GM21528 (cell line): Measurements from ENCODE around the gene PCDHB6.
"Not testable (repeated sequence)": the region's sequence is repeated elsewhere in the genome, so short reads cannot be mapped to it uniquely, and the experiment has no call there.

ENCODE experiments used
- ATAC-seq: cut with Tn5 transposase; IDR thresholded peaks from one replicate; pipeline ENCODE4 v1.9.1; 2021; ENCODE audit warnings: mild to moderate bottlenecking, moderate library complexity; ENCODE audit not compliant: unreplicated experiment, low FRiP score

Gene PCDHB6

GRCh38 chr5:141201126-141201525 is 51.3 kb downstream of the PCDHB6 start:
- not testable (repeated sequence) for ATAC-seq

GRCh38 chr5:141201646-141202045 is 51.8 kb downstream of the PCDHB6 start:
- not testable (repeated sequence) for ATAC-seq
